HG03095 (cell line): ENCODE measurements around the gene CMIP.
A peak's percentile ranks its signal among the peaks of the same experiment; 100 is the strongest.

Experiments
- ATAC-seq: cut with Tn5 transposase; IDR thresholded peaks from one replicate; pipeline ENCODE4 v1.9.1; 2021; ENCODE audit warnings: moderate library complexity; ENCODE audit not compliant: unreplicated experiment

CMIP gene

DNA sequence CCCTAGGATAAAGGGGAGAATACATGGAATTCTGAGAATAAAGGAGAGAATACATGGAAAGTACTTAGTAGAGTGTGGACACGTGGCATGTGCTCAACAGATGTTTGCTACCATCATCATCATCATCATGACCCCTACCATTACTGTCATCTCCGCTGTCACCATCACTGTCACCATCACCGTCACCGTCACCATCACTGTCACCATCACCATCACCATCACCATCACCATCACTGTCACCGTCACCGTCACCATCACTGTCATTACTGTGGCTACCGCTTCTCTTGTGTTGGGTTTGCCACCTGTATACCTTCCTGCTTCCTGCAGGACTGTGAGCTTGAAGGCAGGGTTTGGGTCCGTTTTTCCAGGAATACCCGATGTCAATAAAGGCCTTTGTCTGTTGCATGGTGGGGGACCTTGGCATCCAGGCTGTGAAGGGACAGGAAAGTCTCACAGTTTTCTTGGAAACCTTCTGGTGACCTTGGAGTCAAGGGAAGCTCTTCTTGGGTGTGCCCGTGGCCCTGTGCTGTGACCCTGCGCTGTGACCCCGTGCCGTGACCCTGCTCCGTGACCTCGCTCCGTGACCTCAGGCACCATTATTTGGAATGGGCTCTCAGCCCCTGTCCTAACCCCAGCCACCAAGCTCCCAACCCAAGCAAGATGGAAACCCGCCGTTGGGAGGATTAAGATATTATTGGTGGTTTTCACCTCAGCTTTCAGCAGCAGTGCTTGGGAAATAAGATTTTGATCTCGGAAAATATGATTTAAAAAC, 14.4 kb downstream of the CMIP start:
- ATAC-seq, result no peak

GRCh38 chr16:81460075-81460474, 15.5 kb downstream of the CMIP start:
- no peak for ATAC-seq

- no peak for ATAC-seq
These were observed 16.6 kb downstream of the CMIP start for GRCh38 chr16:81461243-81461642.

- no peak for ATAC-seq
These were observed 17.2 kb downstream of the CMIP start for GRCh38 chr16:81461766-81462165.

DNA sequence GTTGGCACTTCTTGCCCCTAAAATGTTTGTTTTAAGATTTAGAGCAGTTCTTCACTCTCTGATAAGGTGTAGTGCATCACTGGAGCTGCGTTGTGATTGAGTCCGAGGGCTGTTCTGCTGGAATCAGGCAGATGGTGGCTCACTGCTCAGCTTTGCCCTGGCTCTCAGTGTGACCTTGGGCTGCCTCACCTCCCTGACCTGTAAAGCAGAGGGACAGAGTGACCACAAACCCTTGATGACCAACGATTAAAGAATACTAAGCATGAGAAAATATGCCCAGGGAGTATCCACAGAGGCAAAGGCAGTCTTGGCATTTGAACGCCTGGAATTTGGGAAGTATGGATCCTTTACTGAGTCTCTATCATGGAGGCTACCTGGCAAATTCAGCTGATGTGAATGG, 18.1 kb downstream of the CMIP start:
- no peak for ATAC-seq

DNA sequence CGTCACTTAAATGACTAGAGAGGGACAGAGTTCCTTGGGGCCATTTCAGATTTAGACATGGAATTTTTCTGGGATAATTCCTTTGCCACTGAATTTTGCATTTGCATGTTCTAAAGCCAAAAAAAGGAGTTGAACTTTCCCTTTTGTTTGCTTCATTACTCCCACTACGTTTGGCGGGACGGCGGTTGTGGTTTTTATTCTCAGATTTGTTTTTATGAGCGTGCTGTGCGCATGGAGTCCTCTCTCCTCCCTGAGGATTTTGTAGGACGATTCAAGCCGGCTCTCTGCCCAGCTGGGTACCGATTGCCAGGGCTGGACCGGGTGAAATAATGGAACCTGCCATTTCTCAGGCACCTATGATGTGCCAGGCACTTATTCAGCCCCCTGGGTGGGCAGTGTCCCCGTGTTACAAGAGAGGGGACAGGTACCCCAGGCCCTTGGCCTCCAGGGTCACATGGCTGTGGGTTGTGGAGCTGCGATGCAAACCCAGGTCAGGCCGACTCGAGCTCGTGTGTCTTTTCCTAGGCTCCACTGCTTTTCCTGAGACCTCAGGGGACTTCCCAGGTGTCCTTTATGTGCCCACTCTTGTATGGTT, 18.8 kb downstream of the CMIP start:
- no peak for ATAC-seq

DNA sequence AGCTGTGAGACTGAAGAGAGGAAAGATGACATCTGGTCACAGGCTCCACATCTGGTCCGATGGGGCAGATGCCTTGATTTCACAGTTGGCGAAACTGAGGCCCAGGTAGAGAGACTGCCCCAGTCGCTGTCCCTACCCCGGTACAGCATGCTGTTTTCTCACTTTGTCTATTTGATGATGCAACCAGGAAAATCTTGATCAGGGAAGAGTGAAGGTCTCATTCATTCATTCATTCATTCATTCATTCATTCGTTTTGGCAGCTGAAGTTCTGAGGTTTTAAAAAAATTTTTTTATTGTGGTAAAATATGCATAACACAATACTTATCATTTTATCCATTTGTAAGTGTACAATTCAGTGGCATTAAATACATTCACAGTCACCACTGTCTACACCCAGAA, 19.7 kb downstream of the CMIP start:
- no peak for ATAC-seq

GRCh38 chr16:81465375-81465943, 20.9 kb downstream of the CMIP start:
- ATAC-seq, result no peak

GRCh38 chr16:81466356-81466980, 21.9 kb downstream of the CMIP start:
- no peak for ATAC-seq

DNA sequence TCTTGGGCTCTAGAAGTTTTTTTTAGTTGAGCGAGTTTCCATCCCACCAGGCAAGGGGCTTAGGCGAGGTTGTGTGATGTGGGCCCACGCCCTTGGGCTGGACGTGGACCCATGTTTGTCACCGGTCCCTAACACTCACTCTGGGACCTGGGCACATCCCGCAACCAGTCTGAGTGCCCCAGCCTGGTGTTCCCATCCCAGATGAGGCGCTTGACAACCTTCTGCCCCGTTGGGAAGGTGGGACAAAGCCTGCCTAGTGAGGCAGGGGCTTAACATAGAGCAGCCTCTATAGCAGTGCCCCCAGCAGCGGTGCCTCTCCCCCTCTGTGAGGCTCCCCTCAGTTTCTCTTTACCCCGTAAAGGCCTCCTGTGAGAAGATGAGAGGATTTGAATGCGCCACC, 22.5 kb downstream of the CMIP start:
- no peak for ATAC-seq

DNA sequence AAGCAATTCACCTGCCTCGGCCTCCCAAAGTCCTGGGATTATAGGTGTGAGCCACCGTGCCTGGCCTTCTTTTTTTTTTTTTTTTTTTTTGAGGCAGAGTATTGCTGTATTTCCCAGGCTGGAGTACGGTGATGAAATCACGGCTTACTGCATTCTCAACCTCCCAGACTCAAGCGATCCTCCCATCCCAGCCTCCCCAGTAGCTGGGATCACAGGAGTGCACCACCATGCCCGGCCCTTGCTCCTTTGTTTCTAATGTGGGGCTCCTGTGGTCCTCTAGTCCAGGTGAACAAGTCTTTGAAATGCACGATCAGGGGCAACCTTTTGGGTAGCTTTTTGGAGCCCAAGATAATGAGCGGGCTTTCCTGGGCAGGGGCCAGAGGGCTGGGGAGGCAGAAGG, 23.2 kb downstream of the CMIP start:
- ATAC-seq, result no peak

DNA sequence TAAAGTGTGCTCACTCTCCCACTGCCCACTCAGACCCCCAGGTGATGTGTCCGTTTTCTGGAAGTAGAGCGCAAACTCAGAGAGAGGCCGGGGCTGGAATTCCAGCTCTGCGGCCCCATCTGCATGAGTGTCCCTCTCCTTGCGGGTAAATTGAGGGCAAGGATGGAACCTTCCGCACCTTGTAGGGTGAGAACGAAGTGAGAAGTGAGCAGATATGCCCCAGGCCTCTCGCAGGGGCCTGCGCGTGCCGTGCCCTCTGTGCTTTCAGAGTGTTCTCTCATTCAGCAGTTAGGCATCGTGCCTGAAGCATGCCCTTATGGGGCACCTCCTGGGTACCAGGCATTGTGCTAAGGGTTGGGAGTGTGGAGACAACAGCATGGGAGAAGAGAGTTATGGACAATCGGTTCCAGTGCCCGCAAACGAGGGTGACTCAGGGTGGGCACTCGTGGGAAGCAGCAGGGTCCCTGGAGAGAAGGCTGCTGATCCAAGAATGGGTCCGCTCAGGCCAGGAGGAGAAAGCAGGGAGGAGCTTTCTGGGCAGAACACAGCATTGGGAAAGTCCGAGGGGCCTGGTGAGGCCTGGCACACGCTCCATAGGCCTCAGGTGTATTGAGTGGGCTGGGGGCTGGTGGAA, 23.8 kb downstream of the CMIP start:
- no peak for ATAC-seq

- no peak for ATAC-seq
These were observed 24.6 kb downstream of the CMIP start for GRCh38 chr16:81469183-81469677.

- ATAC-seq, result peak; percentile 88
These were observed 25.3 kb downstream of the CMIP start for GRCh38 chr16:81469710-81470535.

- ATAC-seq, result no peak
These were observed 26.4 kb downstream of the CMIP start for GRCh38 chr16:81470796-81471636.

DNA sequence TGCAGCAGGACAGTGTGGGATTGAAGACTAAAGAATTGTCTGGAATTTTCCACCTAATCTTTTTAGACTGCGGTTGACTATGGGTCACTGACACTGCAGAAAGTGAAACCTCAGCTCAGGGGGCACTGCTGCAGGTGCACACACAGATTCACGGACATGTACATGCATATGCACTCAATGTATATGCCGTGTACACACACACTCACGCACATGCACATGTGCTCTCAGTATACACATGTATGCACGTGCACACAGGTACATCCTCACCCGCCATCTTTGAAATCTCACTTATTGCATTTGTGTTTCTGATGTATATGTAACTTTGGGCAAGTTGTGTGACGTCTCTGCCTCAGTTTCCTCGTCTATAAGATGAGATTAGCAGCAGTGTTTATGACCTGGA, 27.3 kb downstream of the CMIP start:
- ATAC-seq, result no peak

- ATAC-seq, result no peak
These were observed 27.8 kb downstream of the CMIP start for GRCh38 chr16:81472391-81472790.

- ATAC-seq, result no peak
These were observed 28.5 kb downstream of the CMIP start for GRCh38 chr16:81473066-81473488.

- no peak for ATAC-seq
These were observed 28.9 kb downstream of the CMIP start for GRCh38 chr16:81473558-81473957.
